Measurements from ENCODE around the gene KRT25.
"Not testable (repeated sequence)": the region's sequence is repeated elsewhere in the genome, so short reads cannot be mapped to it uniquely, and the experiment has no call there.

KRT25 gene

DNA sequence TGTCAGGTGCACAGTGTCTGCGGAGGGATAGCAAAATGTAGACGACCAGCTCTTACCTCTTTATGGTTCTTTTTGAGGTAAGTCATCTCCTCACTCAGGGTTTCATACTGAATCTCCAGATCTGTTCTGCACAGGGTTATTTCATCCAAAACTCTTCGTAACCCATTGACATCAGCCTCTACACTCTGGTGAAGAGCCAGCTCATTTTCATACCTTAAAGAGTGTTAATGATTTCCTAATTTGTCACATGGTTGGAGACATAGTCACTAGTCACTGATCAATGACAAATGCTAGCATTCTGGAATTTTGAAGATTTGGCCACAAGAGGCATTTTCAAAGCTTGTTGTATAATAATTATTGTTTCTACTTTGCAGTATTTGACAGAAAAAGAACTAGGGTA is 1.3 kb downstream of the KRT25 start:
- peak; percentile 72 for DNase-seq (ENCODE audit: low spot score)

DNA sequence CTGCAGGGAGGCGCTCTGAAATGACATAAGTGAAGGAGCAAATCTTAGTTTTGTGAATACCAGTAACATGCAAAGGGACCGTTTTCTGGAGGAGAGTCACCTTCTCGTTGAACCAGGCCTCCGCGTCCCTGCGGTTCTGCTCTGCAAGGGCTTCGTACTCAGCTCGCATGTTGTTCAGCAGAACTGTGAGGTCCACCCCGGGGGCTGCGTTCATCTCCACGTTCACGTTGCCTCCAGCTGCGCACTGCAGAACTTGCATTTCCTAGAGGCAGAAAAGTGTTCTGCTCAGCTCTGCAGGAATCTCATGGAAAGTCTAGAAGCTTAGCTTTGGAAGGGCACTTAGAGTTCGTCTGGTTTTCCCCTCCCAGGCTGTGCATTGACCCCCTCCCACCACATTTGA is 4.1 kb downstream of the KRT25 start:
- no peak for DNase-seq (ENCODE audit: low spot score)

- no peak for DNase-seq (ENCODE audit: low spot score)
These were observed 4.7 kb downstream of the KRT25 start for GRCh38 chr17:40750391-40750790.

- not testable (repeated sequence) for DNase-seq (ENCODE audit: low spot score)
These were observed 6.5 kb downstream of the KRT25 start for GRCh38 chr17:40748666-40749065.

GRCh38 chr17:40738553-40738952 is 16.6 kb downstream of the KRT25 start:
- no peak for DNase-seq (ENCODE audit: low spot score)

DNA sequence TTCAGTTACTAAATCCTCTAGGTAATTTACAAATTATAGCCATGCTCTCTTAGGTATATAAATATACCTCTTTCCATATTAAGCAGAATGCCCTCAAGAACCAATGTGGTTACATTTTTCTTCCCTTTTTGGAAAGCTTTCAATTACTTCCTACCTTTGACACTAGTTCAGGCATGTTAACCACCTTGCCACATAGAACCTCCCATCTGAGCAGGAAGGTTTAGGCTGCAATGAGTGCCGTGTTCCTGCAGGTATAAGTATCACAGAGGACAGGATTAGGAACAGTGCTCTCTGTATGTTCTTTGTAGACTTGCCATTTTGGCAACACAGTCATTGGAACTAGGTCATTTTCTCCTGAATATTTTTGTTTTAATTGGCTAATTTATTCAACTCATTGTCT is 20.1 kb downstream of the KRT25 start:
- DNase-seq (ENCODE audit: low spot score), result no peak

- DNase-seq (ENCODE audit: low spot score), result no peak
These were observed 21.1 kb downstream of the KRT25 start for GRCh38 chr17:40734018-40734417.

DNA sequence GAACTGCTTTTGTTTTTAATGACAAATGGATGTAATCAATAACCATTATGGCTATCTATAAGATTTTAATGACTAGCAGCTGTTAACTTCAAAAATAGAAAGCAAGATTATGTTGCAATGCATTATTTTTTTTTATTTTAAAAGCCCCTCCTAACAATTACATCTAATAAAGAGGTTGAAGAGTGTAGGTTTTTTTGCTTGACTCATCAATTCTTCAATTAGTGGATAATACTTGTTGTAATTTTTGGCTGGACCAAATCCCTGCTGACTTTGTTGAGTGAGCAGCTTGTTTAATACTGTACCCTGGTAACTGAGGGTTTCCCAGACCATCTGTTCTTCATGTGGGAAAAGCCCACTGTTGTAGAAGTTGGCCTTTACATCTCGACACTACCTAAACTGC is 24.2 kb downstream of the KRT25 start:
- DNase-seq (ENCODE audit: low spot score), result no peak

DNA sequence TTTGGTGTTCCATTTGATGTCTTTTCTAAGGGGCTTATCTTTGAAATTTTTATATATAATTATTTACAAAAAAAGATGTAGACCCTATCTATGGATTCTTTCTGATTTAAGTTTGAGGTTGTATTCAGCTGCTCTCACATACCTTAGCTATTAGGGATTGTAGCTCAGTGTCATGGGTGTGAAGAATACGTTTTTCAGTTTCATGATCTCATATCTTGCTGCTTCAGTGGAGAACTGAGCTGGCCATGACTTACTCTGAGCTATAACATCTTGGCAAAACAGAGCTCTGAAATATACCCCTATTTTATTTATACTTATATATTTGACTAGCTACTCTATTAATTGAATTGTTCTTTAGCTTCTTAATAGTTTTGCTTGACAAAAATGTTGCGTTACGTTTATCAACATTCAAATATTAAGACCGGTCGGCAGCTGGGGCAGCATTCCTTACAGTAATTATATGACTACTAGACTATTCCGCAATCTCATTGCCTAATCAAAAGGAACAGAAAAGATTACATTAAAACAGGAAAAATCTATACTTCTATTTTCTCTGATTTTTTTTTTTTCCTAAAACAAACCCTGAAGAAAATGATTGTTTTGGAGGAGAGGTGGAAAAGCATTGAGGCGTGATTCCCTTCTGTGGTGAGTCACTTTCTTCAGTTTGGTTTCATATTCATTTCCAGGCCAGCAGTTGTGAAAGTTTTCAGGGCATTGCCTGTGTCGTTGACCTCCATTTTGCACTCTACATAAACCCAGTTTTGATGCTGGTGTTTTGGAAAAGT is 27.5 kb downstream of the KRT25 start:
- peak; percentile 86 for DNase-seq (ENCODE audit: low spot score)

- DNase-seq (ENCODE audit: low spot score), result peak; percentile 28
These were observed 28.2 kb downstream of the KRT25 start for GRCh38 chr17:40726919-40727318.

DNA sequence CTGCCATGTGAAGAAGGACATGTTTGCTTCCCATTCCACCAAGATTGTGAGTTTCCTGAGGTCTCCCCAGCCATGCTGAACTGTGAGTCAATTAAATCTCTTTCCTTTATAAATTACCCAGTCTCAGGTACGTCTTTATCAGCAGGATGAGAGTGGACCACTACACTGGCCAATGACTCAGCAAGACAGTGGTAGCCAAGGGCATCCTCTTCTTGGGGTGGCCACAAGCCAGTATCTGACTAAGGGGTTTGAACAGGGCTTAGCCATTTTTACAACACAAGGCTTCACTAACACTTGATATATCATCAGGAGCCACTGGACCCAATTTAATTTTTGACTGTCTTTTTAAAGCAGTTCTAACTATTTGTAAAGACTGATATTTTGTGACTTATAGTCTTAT is 30.5 kb downstream of the KRT25 start:
- peak; percentile 65 for DNase-seq (ENCODE audit: low spot score)

DNA sequence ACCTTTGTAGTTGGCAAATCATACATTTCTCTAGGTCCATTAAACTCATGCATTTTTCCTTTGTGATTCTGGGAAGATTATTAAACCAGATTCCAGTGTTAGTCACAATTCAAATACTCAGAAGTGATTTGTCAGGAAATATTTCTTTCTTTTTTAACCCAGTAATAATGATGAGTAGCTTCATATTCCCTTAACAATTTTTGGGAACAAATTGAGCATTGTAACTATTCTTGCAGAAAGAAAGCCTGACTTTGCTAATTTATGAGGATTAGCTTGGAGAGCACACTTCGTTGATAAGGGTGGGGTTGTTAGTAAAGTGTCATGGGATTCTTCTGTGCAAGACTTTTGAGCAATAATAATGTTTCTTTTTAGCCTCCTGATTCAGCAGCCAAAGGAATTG is 32.9 kb downstream of the KRT25 start:
- DNase-seq (ENCODE audit: low spot score), result peak; percentile 82

- DNase-seq (ENCODE audit: low spot score), result peak; percentile 82
These were observed 34.2 kb downstream of the KRT25 start for GRCh38 chr17:40720899-40721298.

- no peak for DNase-seq (ENCODE audit: low spot score)
These were observed 36.2 kb downstream of the KRT25 start for GRCh38 chr17:40718930-40719329.

GRCh38 chr17:40717776-40718175 is 37.4 kb downstream of the KRT25 start:
- no peak for DNase-seq (ENCODE audit: low spot score)

- DNase-seq (ENCODE audit: low spot score), result no peak
These were observed 40.7 kb downstream of the KRT25 start for GRCh38 chr17:40714473-40714872.

GRCh38 chr17:40707745-40708144 is 47.4 kb downstream of the KRT25 start:
- DNase-seq (ENCODE audit: low spot score), result peak; percentile 44

DNA sequence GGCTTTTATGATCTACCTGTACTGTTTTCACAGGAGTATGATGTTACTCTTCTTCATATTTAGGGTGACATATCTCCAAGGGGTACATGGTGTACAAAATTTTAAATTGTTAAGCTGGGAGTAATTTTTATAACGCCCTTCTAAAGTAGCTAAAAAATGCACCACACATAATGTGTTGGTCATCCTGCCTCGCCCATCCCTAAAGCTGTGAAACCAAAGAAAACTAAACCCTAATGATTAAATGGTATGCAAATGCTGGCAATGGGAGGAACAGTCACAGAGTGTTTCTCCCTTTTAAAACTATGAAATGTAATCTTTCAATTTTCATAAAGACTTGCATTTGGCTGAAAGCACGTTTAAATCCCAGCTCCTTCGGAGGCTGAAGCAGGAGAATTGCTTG is 49.5 kb downstream of the KRT25 start:
- no peak for DNase-seq (ENCODE audit: low spot score)

DNA sequence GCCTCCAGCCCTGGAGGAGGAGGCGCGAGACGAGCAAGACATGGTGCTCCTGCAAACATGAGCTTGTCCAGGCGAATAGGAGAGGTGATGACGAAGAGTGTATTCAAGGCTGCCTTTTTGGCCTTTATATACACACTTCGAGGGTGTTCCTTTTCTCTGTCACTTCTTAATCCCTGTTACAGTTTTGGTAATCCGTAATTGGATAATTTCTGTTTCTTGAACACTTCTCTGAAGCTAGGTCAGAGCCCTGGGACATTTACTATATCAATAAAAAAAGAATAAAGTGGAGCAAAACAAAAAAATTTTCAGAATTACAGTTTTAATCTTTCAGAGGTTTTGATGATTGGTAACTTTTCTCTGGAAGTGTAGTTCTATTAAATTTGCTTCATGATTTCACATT is 51.5 kb downstream of the KRT25 start, which contains the start of gene KRT24:
Gene KRT24 (minus strand): TSS at position 101 of the 400 bp plus-strand sequence. CDS start 59 bp downstream, at position 42.
- DNase-seq (ENCODE audit: low spot score), result no peak

- no peak for DNase-seq (ENCODE audit: low spot score)
These were observed 52.9 kb downstream of the KRT25 start for GRCh38 chr17:40702271-40702670.

DNA sequence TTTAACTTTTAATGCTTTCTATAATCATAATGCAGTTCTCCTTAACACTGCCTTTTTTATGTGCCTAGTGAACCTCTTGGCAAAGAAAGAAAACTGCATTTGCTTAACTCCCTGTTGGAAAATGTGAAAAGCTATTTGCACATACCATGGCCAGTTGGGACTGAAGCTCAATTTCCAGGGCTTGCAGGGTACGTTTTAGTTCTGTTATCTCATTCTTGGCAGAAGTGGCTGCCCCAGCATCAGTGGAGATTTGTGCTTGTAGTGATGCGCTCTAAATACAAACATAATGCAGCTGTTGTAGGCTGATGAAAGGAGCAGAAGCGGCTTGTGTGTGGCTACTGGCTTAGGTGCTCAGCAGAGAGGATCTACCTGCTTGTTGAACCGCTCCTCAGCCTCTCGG is 55.3 kb downstream of the KRT25 start:
- no peak for DNase-seq (ENCODE audit: low spot score)

- no peak for DNase-seq (ENCODE audit: low spot score)
These were observed 55.8 kb downstream of the KRT25 start for GRCh38 chr17:40699371-40699770.

Measured in kidney tubule cell (primary cell).